Effector memory CD8-positive, alpha-beta T cell (primary cell): ENCODE data around the gene MYO7B.

Experiments used
- ATAC-seq: fragments of 150-1000 bp; cut with Tn5 transposase; replicated peaks from 2 replicates; pipeline ENCODE4 v1.10.0; 2021; ENCODE audit warnings: mild to moderate bottlenecking, moderate library complexity
- DNase-seq, 3 experiments: peaks; one replicate each; pipeline ENCODE4 v3.0.0; 2021
- H3K27ac Mint-ChIP-seq, 2 donors: one replicate each; pipeline ENCODE4 v1.8.0; 2022; ENCODE audit warnings: mild to moderate bottlenecking in 2 of 2, mixed read lengths in 2 of 2, moderate library complexity in 2 of 2
- H3K27me3 Mint-ChIP-seq, 2 donors: one replicate each; pipeline ENCODE4 v1.8.0; 2022; ENCODE audit warnings: mixed read lengths in 2 of 2
- H3K36me3 Mint-ChIP-seq: one replicate; pipeline ENCODE4 v1.8.0; 2022; ENCODE audit warnings: mild to moderate bottlenecking, moderate library complexity, mixed read lengths; ENCODE audit not compliant: insufficient read depth
- H3K4me1 Mint-ChIP-seq, 2 donors: one replicate each; pipeline ENCODE4 v1.8.0; 2022; ENCODE audit warnings: low read depth in 2 of 2, mixed read lengths in 2 of 2
- H3K4me3 Mint-ChIP-seq, 2 donors: one replicate each; pipeline ENCODE4 v1.8.0; 2022; ENCODE audit warnings: mild to moderate bottlenecking in 2 of 2, mixed read lengths in 2 of 2, moderate library complexity in 2 of 2
- H3K9me3 Mint-ChIP-seq, 2 donors: one replicate each; pipeline ENCODE4 v1.8.0; 2022; ENCODE audit warnings: mixed read lengths in 2 of 2

Gene MYO7B

GRCh38 chr2:127546797-127547196 lies 11.3 kb downstream of the MYO7B start:
- Mint-ChIP-seq H3K27ac (no peak overlapping the region), H3K9me3 (no peaks in the 10 kb centered on the region), H3K4me3 (no peak overlapping the region), H3K4me1 (no peaks in the 10 kb centered on the region), H3K27me3 (peaks cover 31 to 40% of the 10 kb centered on the region in 2 donors), H3K36me3 (no peaks in the 10 kb centered on the region)
- ATAC-seq = no peak
- no peak for DNase-seq

- no peak for DNase-seq
- H3K36me3 Mint-ChIP-seq = no peaks in the 10 kb centered on the region
Observed at GRCh38 chr2:127551221-127551930, 15.9 kb downstream of the MYO7B start.

GRCh38 chr2:127552336-127552735 lies 16.9 kb downstream of the MYO7B start:
- Mint-ChIP-seq H3K4me3 (no peak overlapping the region), H3K4me1 (peaks cover 0 to 2% of the 10 kb centered on the region in 2 donors), H3K36me3 (no peaks in the 10 kb centered on the region), H3K9me3 (peaks cover 0 to 4% of the 10 kb centered on the region in 2 donors), H3K27ac (no peak overlapping the region), H3K27me3 (peaks cover 51 to 66% of the 10 kb centered on the region in 2 donors)
- DNase-seq (no peak), ATAC-seq (no peak)

More at GRCh38 chr2:127551221-127551930, 15.9 kb downstream of the MYO7B start:
- no peak overlapping the region for H3K4me3 Mint-ChIP-seq
- no peak for ATAC-seq
- H3K9me3 Mint-ChIP-seq = no peaks in the 10 kb centered on the region
- peaks cover 53 to 66% of the 10 kb centered on the region in 2 donors for H3K27me3 Mint-ChIP-seq
- H3K4me1 Mint-ChIP-seq = peaks cover 0 to 2% of the 10 kb centered on the region in 2 donors
- H3K27ac Mint-ChIP-seq = no peak overlapping the region

GRCh38 chr2:127552846-127553245 lies 17.4 kb downstream of the MYO7B start:
- DNase-seq = no peak
- Mint-ChIP-seq H3K27ac (no peak overlapping the region), H3K4me1 (peaks cover 0 to 2% of the 10 kb centered on the region in 2 donors), H3K36me3 (no peaks in the 10 kb centered on the region), H3K27me3 (peaks cover 57 to 69% of the 10 kb centered on the region in 2 donors), H3K9me3 (peaks cover 0 to 4% of the 10 kb centered on the region in 2 donors), H3K4me3 (no peak overlapping the region)
- no peak for ATAC-seq

- H3K36me3 Mint-ChIP-seq = no peaks in the 10 kb centered on the region
- no peak overlapping the region for H3K4me3 Mint-ChIP-seq
- DNase-seq (no peak), ATAC-seq (no peak)
- H3K9me3 Mint-ChIP-seq = peaks cover 0 to 4% of the 10 kb centered on the region in 2 donors
- peaks cover 0 to 7% of the 10 kb centered on the region in 2 donors for H3K4me1 Mint-ChIP-seq
- peaks cover 20 to 60% of the 10 kb centered on the region in 2 donors for H3K27me3 Mint-ChIP-seq
- H3K27ac Mint-ChIP-seq = no peak overlapping the region
Observed at GRCh38 chr2:127558911-127559310, 23.4 kb downstream of the MYO7B start.

- Mint-ChIP-seq H3K36me3 (no peaks in the 10 kb centered on the region), H3K27me3 (peaks cover 20 to 66% of the 10 kb centered on the region in 2 donors), H3K4me1 (peaks cover 0 to 8% of the 10 kb centered on the region in 2 donors), H3K9me3 (peaks cover 0 to 4% of the 10 kb centered on the region in 2 donors), H3K4me3 (no peak overlapping the region), H3K27ac (no peak overlapping the region)
- DNase-seq (no peak), ATAC-seq (no peak)
Observed at GRCh38 chr2:127559454-127559853, 24.0 kb downstream of the MYO7B start.

- H3K9me3 Mint-ChIP-seq = peaks cover 0 to 4% of the 10 kb centered on the region in 2 donors
- H3K4me1 Mint-ChIP-seq = peaks cover 0 to 6% of the 10 kb centered on the region in 2 donors
- H3K36me3 Mint-ChIP-seq = no peaks in the 10 kb centered on the region
- DNase-seq (no peak), ATAC-seq (no peak)
- H3K27me3 Mint-ChIP-seq = peaks cover 17 to 66% of the 10 kb centered on the region in 2 donors
- no peak overlapping the region for H3K27ac Mint-ChIP-seq
- H3K4me3 Mint-ChIP-seq = no peak overlapping the region
Observed at GRCh38 chr2:127560201-127560930, 24.9 kb downstream of the MYO7B start.

GRCh38 chr2:127560931-127561280 lies 25.4 kb downstream of the MYO7B start:
- no peak for ATAC-seq
- no peak overlapping the region for H3K4me3 Mint-ChIP-seq
- peaks cover 0 to 6% of the 10 kb centered on the region in 2 donors for H3K4me1 Mint-ChIP-seq
- H3K9me3 Mint-ChIP-seq = peaks cover 0 to 4% of the 10 kb centered on the region in 2 donors
- H3K27ac Mint-ChIP-seq = no peak overlapping the region
- H3K27me3 Mint-ChIP-seq = peaks cover 15 to 64% of the 10 kb centered on the region in 2 donors
- H3K36me3 Mint-ChIP-seq = no peaks in the 10 kb centered on the region
- no peak for DNase-seq

- peaks cover 0 to 4% of the 10 kb centered on the region in 2 donors for H3K9me3 Mint-ChIP-seq
- no peak for ATAC-seq
Observed at GRCh38 chr2:127561371-127561770, 25.9 kb downstream of the MYO7B start.

GRCh38 chr2:127562936-127563335 lies 27.5 kb downstream of the MYO7B start:
- Mint-ChIP-seq H3K27ac (no peak overlapping the region), H3K4me1 (peaks cover 0 to 6% of the 10 kb centered on the region in 2 donors), H3K27me3 (peaks cover 2 to 61% of the 10 kb centered on the region in 2 donors), H3K4me3 (no peak overlapping the region), H3K9me3 (no peaks in the 10 kb centered on the region), H3K36me3 (no peaks in the 10 kb centered on the region)
- DNase-seq (no peak), ATAC-seq (no peak)

More at GRCh38 chr2:127561371-127561770, 25.9 kb downstream of the MYO7B start:
- DNase-seq = no peak
- Mint-ChIP-seq H3K27me3 (peaks cover 15 to 61% of the 10 kb centered on the region in 2 donors), H3K36me3 (no peaks in the 10 kb centered on the region), H3K4me3 (no peak overlapping the region), H3K4me1 (peaks cover 0 to 6% of the 10 kb centered on the region in 2 donors), H3K27ac (no peak overlapping the region)

- H3K4me1 Mint-ChIP-seq = peaks cover 0 to 6% of the 10 kb centered on the region in 2 donors
- peak; percentile 35 for ATAC-seq
- H3K27ac Mint-ChIP-seq = no peak overlapping the region
- H3K9me3 Mint-ChIP-seq = no peaks in the 10 kb centered on the region
- no peak overlapping the region for H3K4me3 Mint-ChIP-seq
- peaks cover 0 to 59% of the 10 kb centered on the region in 2 donors for H3K27me3 Mint-ChIP-seq
- no peak for DNase-seq
- no peaks in the 10 kb centered on the region for H3K36me3 Mint-ChIP-seq
Observed at GRCh38 chr2:127563458-127564428, 28.3 kb downstream of the MYO7B start.

GRCh38 chr2:127564429-127565260 lies 29.2 kb downstream of the MYO7B start:
- H3K9me3 Mint-ChIP-seq = no peaks in the 10 kb centered on the region
- no peak for DNase-seq
- no peaks in the 10 kb centered on the region for H3K36me3 Mint-ChIP-seq
- peaks cover 0 to 6% of the 10 kb centered on the region in 2 donors for H3K4me1 Mint-ChIP-seq
- H3K4me3 Mint-ChIP-seq = no peak overlapping the region
- H3K27ac Mint-ChIP-seq = no peak overlapping the region
- H3K27me3 Mint-ChIP-seq = peaks cover 0 to 53% of the 10 kb centered on the region in 2 donors
- no peak for ATAC-seq
